Measurements from ENCODE around the gene BACH2.

GRCh38 chr6:90000864-90001731, 295.5 kb downstream of the BACH2 start:
- TF ChIP-seq CTCF (IDR thresholded peaks at IDR 0.05) = no peak
- TF ChIP-seq POLR2A (IDR thresholded peaks at IDR 0.05) = no peak
